Stomach (tissue), 9 donors: Measurements from ENCODE around the gene PIN4. TPM values are rescaled to one million over a fixed set of nuclear protein-coding genes. Genes with fewer than 3 reads are reported as not detected.

Experiments used
- DNase-seq, 2 donors: peaks; one replicate each; pipeline versions ENCODE4 v3.0.0 to v3.0.0-alpha.2; 2013 to 2019
- H3K27ac ChIP-seq, 5 donors: fragments of 200-600 bp in 4 of 5; sonication (generic) in 4 of 5; one replicate each; pipeline ENCODE4 v1.5.1; 2013 to 2019; ENCODE audit warnings: mild to moderate bottlenecking in 1 of 5, moderate library complexity in 1 of 5
- H3K27me3 ChIP-seq, 3 donors: fragments of 200-600 bp; sonication (generic); one replicate each; pipeline ENCODE4 v1.5.1; 2017 to 2019; ENCODE audit warnings: mixed run types in 1 of 3
- H3K36me3 ChIP-seq, 4 donors: fragments of 200-600 bp; sonication (generic); 1 replicate in 3 of 4; 2 replicates in 1 of 4; pipeline ENCODE4 v1.5.1; 2016 to 2019
- H3K4me1 ChIP-seq, 4 donors: fragments of 200-600 bp; sonication (generic); one replicate each; pipeline ENCODE4 v1.5.1; 2016 to 2019
- H3K4me3 ChIP-seq, 4 donors: fragments of 200-600 bp; sonication (generic) in 3 of 4; one replicate each; pipeline ENCODE4 v1.5.1; 2016 to 2019; ENCODE audit warnings: mild to moderate bottlenecking in 1 of 4
- H3K9me3 ChIP-seq, 4 donors: fragments of 200-600 bp; sonication (generic); one replicate each; pipeline ENCODE4 v1.5.1; 2016 to 2019
- CTCF ChIP-seq, 7 experiments: fragments of 450-650 bp in 4 of 7; fragments of 200-600 bp in 3 of 7; sonication (generic) in 3 of 7; IDR thresholded peaks; one replicate each; pipeline ENCODE4 v1.5.1; 2016 to 2019; ENCODE audit warnings: antibody characterized with exemption in 7 of 7, control low read depth in 2 of 7, mild to moderate bottlenecking in 1 of 7
- EP300 ChIP-seq: sonication (generic); formaldehyde crosslinking; IDR thresholded peaks from one replicate; pipeline ENCODE4 v1.6.1; 2017; ENCODE audit warnings: antibody characterized with exemption
- POLR2A ChIP-seq, 4 donors: fragments of 450-650 bp; IDR thresholded peaks; one replicate each; pipeline ENCODE4 v1.6.1; 2016; ENCODE audit warnings: antibody characterized with exemption in 4 of 4, control low read depth in 2 of 4, mild to moderate bottlenecking in 1 of 4, moderate library complexity in 1 of 4
- POLR2AphosphoS5 ChIP-seq, 3 donors: sonication (generic); formaldehyde crosslinking; IDR thresholded peaks; one replicate each; pipeline ENCODE4 v1.6.1; 2016; ENCODE audit warnings: antibody characterized with exemption in 3 of 3
- WGBS, 5 donors: extraction: QIAGEN DNeasy Blood & Tissue Kit in 3 of 5; methylation state at CpG; one replicate each; pipeline versions ENCODE4 v1.1.5 to v1.1.7; 2013 to 2018; 5-methylcytosine and 5-hydroxymethylcytosine counted together
- intact Hi-C: fragments of 100-400 bp; cut with DNase I; formaldehyde crosslinking; loops from one replicate; pipeline ENCODE4 v1.15.1; 2023; ENCODE audit warnings: low total_unique reads
- polyA plus RNA-seq, 3 donors: library from polyadenylated mRNA; stranded (reverse); fragments of 200-250 nt; gene quantifications; one replicate each; pipeline ENCODE4 v1.2.3, GENCODE V29; 2013
- total RNA-seq, 5 donors: library from RNA; depleted of rRNA; stranded (reverse); fragments of >200 nt; gene quantifications; one replicate each; pipeline versions ENCODE4 v1.1.0 to v1.2.3, GENCODE V29; 2014 to 2016
- donor health status: healthy with polysubstance abuse.
- donor health status: Bipolar disorder and iron deficiency.
- donor health status: healthy.

Gene PIN4
- total and polyA plus RNA-seq, 8 donors, result 0.45 to 37.8 (median 16.4) TPM; not detected in 2

- WGBS, 5 donors, result 65 to 85% (median 70%) methylated on average over 5 to 11 of the region's 11 CpGs
- intact Hi-C loops, result no loop called here
- peaks cover 0 to 9% (median 0%) of the 10 kb centered on the region in 3 donors for H3K27me3 ChIP-seq
- TF ChIP-seq POLR2AphosphoS5 (IDR thresholded peaks at IDR 0.05) (no peak), EP300 (no peak), CTCF (IDR thresholded peaks at IDR 0.05) (no peak), POLR2A (IDR thresholded peaks at IDR 0.05) (no peak)
- no peak overlapping the region for H3K27ac ChIP-seq
- H3K9me3 ChIP-seq, result no peaks in the 10 kb centered on the region
- peaks cover 0 to 28% (median 21%) of the 10 kb centered on the region in 4 donors for H3K36me3 ChIP-seq
- no peaks in the 10 kb centered on the region for H3K4me1 ChIP-seq
- no peak overlapping the region for H3K4me3 ChIP-seq
- no peak for DNase-seq
These were observed 38.6 kb upstream of the PIN4 start for GRCh38 chrX:72142794-72143608.

GRCh38 chrX:72143609-72143907 is 38.0 kb upstream of the PIN4 start:
- intact Hi-C loops, result no loop called here
- DNase-seq, result no peak
- Histone ChIP-seq H3K36me3 (peaks cover 0 to 24% (median 17%) of the 10 kb centered on the region in 4 donors), H3K27me3 (peaks cover 0 to 9% (median 0%) of the 10 kb centered on the region in 3 donors), H3K27ac (no peak overlapping the region), H3K4me1 (no peaks in the 10 kb centered on the region), H3K4me3 (no peak overlapping the region), H3K9me3 (no peaks in the 10 kb centered on the region)
- TF ChIP-seq POLR2AphosphoS5 (IDR thresholded peaks at IDR 0.05) (no peak), CTCF (IDR thresholded peaks at IDR 0.05) (no peak), EP300 (no peak), POLR2A (IDR thresholded peaks at IDR 0.05) (no peak)
- 70 to 94% (median 73%) methylated on average over 2 of the region's 2 CpGs for WGBS, 5 donors

DNA sequence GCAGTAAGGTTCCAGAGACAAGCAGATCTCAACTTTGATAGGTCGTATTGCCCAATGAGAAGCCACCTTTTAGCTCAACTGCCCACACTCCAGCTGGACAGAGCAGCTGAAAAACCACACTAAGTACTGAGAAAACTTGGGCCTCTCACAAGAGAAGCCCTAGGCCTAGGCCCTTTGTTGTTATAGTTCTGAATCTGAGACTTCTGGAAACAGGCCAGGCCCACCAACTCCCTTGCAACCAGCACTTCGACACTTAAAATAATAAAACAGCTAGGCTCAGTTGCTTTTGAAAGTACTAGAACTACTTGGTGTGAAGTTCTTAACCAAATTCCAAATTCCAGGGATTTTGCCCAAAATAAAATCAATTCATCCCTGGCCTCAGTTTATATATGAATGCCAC is 36.4 kb upstream of the PIN4 start:
- 28 to 47% (median 38%) methylated on average over 2 of the region's 2 CpGs for WGBS, 5 donors
- intact Hi-C loops, result no loop called here

DNA sequence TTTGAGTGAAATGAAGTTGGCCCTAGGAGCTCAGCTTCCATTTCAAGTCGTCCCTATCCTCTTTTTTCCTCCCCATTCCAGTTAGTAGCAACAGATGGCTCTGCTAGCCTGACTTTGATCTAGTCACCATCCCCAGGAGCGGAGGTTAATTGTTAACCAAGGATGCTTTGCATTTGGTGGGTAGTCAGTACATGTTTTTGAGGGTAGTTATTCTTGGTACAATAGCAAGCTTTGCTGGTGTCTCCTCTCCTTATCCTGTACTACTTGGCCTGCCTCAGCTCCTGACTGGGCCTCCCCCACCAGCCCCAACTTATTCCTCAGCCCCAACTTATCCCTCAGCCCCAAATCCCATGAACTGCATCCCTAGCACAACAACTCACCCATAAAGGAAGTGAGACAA is 35.0 kb upstream of the PIN4 start:
- Histone ChIP-seq H3K27me3 (no peaks in the 10 kb centered on the region), H3K36me3 (no peaks in the 10 kb centered on the region), H3K4me1 (no peaks in the 10 kb centered on the region), H3K4me3 (no peak overlapping the region), H3K9me3 (no peaks in the 10 kb centered on the region), H3K27ac (no peak overlapping the region)
- DNase-seq, result no peak
- intact Hi-C loops, result no loop called here
- WGBS, 5 donors, result 54 to 87% (median 62%) methylated on average over 2 of the region's 2 CpGs
- TF ChIP-seq POLR2A (IDR thresholded peaks at IDR 0.05) (no peak), CTCF (IDR thresholded peaks at IDR 0.05) (no peak), POLR2AphosphoS5 (IDR thresholded peaks at IDR 0.05) (no peak), EP300 (no peak)

More for the DNA sequence above, 36.4 kb upstream of the PIN4 start:
- TF ChIP-seq CTCF (IDR thresholded peaks at IDR 0.05) (no peak), POLR2A (IDR thresholded peaks at IDR 0.05) (no peak), EP300 (no peak), POLR2AphosphoS5 (IDR thresholded peaks at IDR 0.05) (no peak)
- no peak for DNase-seq
- H3K4me1 ChIP-seq, result no peaks in the 10 kb centered on the region
- H3K4me3 ChIP-seq, result no peak overlapping the region
- peaks cover 0 to 9% (median 3%) of the 10 kb centered on the region in 4 donors for H3K36me3 ChIP-seq
- no peaks in the 10 kb centered on the region for H3K9me3 ChIP-seq
- peaks cover 0 to 6% (median 0%) of the 10 kb centered on the region in 3 donors for H3K27me3 ChIP-seq
- H3K27ac ChIP-seq, result no peak overlapping the region
